ENCODE measurements around the gene SULT2B1.
"Not testable (repeated sequence)": the region's sequence is repeated elsewhere in the genome, so short reads cannot be mapped to it uniquely, and the experiment has no call there.

The SULT2B1 gene

GRCh38 chr19:48529156-48529555 lies 22.8 kb upstream of the SULT2B1 start:
- no peak for DNase-seq (ENCODE audit: low spot score)

GRCh38 chr19:48530066-48530720 lies 21.8 kb upstream of the SULT2B1 start:
- no peak for DNase-seq (ENCODE audit: low spot score)

GRCh38 chr19:48530770-48531169 lies 21.2 kb upstream of the SULT2B1 start:
- no peak for DNase-seq (ENCODE audit: low spot score)

GRCh38 chr19:48533770-48534169 lies 18.2 kb upstream of the SULT2B1 start:
- no peak for DNase-seq (ENCODE audit: low spot score)

GRCh38 chr19:48537541-48537940 lies 14.4 kb upstream of the SULT2B1 start:
- no peak for DNase-seq (ENCODE audit: low spot score)

- DNase-seq (ENCODE audit: low spot score), result not testable (repeated sequence)
These were observed 13.9 kb upstream of the SULT2B1 start for GRCh38 chr19:48538057-48538456.

GRCh38 chr19:48539503-48540096 lies 12.4 kb upstream of the SULT2B1 start:
- DNase-seq (ENCODE audit: low spot score), result peak; percentile 22

GRCh38 chr19:48540110-48540509 lies 11.9 kb upstream of the SULT2B1 start:
- peak; percentile 35 for DNase-seq (ENCODE audit: low spot score)

GRCh38 chr19:48541813-48542212 lies 10.2 kb upstream of the SULT2B1 start:
- DNase-seq (ENCODE audit: low spot score), result no peak

- peak; percentile 39 for DNase-seq (ENCODE audit: low spot score)
These were observed 8.8 kb upstream of the SULT2B1 start for GRCh38 chr19:48543121-48543710.

GRCh38 chr19:48544856-48545750 lies 6.9 kb upstream of the SULT2B1 start:
- peak; percentile 35 for DNase-seq (ENCODE audit: low spot score)

GRCh38 chr19:48547722-48548121 lies 4.2 kb upstream of the SULT2B1 start:
- DNase-seq (ENCODE audit: low spot score), result no peak

- DNase-seq (ENCODE audit: low spot score), result no peak
These were observed 3.6 kb upstream of the SULT2B1 start for GRCh38 chr19:48548253-48548911.

- DNase-seq (ENCODE audit: low spot score), result no peak
These were observed 2.6 kb upstream of the SULT2B1 start for GRCh38 chr19:48549380-48549779.

- DNase-seq (ENCODE audit: low spot score), result no peak
These were observed 692 bp downstream of the SULT2B1 start for GRCh38 chr19:48552406-48553322.

GRCh38 chr19:48553676-48554384 lies 1.9 kb downstream of the SULT2B1 start:
- DNase-seq (ENCODE audit: low spot score), result no peak

- peak; percentile 25 for DNase-seq (ENCODE audit: low spot score)
These were observed 2.6 kb downstream of the SULT2B1 start for GRCh38 chr19:48554385-48555091.

GRCh38 chr19:48556163-48556562 lies 4.2 kb downstream of the SULT2B1 start:
- DNase-seq (ENCODE audit: low spot score), result no peak

- no peak for DNase-seq (ENCODE audit: low spot score)
These were observed 4.9 kb downstream of the SULT2B1 start for GRCh38 chr19:48556825-48557224.
